Measurements from ENCODE around the gene MRPS18A.
A peak's percentile ranks its signal among the peaks of the same experiment; 100 is the strongest.
"Not testable (repeated sequence)": the region's sequence is repeated elsewhere in the genome, so short reads cannot be mapped to it uniquely, and the experiment has no call there.

MRPS18A gene

GRCh38 chr6:43634702-43635303 is 52.8 kb downstream of the MRPS18A start:
- no peak for DNase-seq (ENCODE audit: low spot score)

- DNase-seq (ENCODE audit: low spot score) = not testable (repeated sequence)
These were observed 54.6 kb downstream of the MRPS18A start for GRCh38 chr6:43633002-43633401.

GRCh38 chr6:43630980-43631619 is 56.5 kb downstream of the MRPS18A start:
- DNase-seq (ENCODE audit: low spot score) = no peak

- peak; percentile 94 for DNase-seq (ENCODE audit: low spot score)
These were observed 57.9 kb downstream of the MRPS18A start for GRCh38 chr6:43629505-43630300.

- DNase-seq (ENCODE audit: low spot score) = peak; percentile 96
These were observed 58.5 kb downstream of the MRPS18A start, which contains the start of gene GTPBP2 for GRCh38 chr6:43629104-43629504. GTPBP2 (minus strand) TSS chr6:43629264; CDS start chr6:43629162, 102 bp downstream.

GRCh38 chr6:43628393-43629103 is 59.0 kb downstream of the MRPS18A start:
- DNase-seq (ENCODE audit: low spot score) = peak; percentile 49

- no peak for DNase-seq (ENCODE audit: low spot score)
These were observed 60.4 kb downstream of the MRPS18A start for GRCh38 chr6:43627008-43627825.

GRCh38 chr6:43625393-43625992 is 62.1 kb downstream of the MRPS18A start:
- DNase-seq (ENCODE audit: low spot score) = no peak

GRCh38 chr6:43624786-43625288 is 62.8 kb downstream of the MRPS18A start:
- DNase-seq (ENCODE audit: low spot score) = no peak

GRCh38 chr6:43623880-43624785 is 63.5 kb downstream of the MRPS18A start:
- DNase-seq (ENCODE audit: low spot score) = no peak

GRCh38 chr6:43622541-43622940 is 65.0 kb downstream of the MRPS18A start:
- no peak for DNase-seq (ENCODE audit: low spot score)

- DNase-seq (ENCODE audit: low spot score) = no peak
These were observed 65.8 kb downstream of the MRPS18A start for GRCh38 chr6:43621836-43622180.
